ENCODE measurements around the gene BMS1. TPM values are rescaled to one million over a fixed set of nuclear protein-coding genes. Genes with fewer than 3 reads are reported as not detected.

Gene BMS1
- total RNA-seq, 1 experiment from 2014 or later, result 28.1 TPM

- no peak overlapping the region for H3K27ac Mint-ChIP-seq (ENCODE audit: low read depth, unreplicated experiment)
- no TSS peak for BruUV-seq (replicated peaks)
- TF ChIP-seq, protein P1, sequence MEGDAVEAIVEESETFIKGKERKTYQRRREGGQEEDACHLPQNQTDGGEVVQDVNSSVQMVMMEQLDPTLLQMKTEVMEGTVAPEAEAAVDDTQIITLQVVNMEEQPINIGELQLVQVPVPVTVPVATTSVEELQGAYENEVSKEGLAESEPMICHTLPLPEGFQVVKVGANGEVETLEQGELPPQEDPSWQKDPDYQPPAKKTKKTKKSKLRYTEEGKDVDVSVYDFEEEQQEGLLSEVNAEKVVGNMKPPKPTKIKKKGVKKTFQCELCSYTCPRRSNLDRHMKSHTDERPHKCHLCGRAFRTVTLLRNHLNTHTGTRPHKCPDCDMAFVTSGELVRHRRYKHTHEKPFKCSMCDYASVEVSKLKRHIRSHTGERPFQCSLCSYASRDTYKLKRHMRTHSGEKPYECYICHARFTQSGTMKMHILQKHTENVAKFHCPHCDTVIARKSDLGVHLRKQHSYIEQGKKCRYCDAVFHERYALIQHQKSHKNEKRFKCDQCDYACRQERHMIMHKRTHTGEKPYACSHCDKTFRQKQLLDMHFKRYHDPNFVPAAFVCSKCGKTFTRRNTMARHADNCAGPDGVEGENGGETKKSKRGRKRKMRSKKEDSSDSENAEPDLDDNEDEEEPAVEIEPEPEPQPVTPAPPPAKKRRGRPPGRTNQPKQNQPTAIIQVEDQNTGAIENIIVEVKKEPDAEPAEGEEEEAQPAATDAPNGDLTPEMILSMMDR (IDR thresholded peaks at IDR 0.05; ENCODE audit: unreplicated experiment), result no peak
- no peaks in the 10 kb centered on the region for H3K27me3 Mint-ChIP-seq (ENCODE audit: insufficient read depth, unreplicated experiment)
- no peaks in the 10 kb centered on the region for H3K36me3 Mint-ChIP-seq (ENCODE audit: insufficient read depth, unreplicated experiment)
- CTCF ChIA-PET, result interaction anchor here (0.5 kb wide), 1 partner anchor 107 kb away, joined by 3 read pairs; no protein-coding TSS in a partner anchor
- no peaks in the 10 kb centered on the region for H3K4me1 Mint-ChIP-seq (ENCODE audit: insufficient read depth, unreplicated experiment)
- peak overlapping the region; percentile 62 for H3K4me3 Mint-ChIP-seq (ENCODE audit: unreplicated experiment)
- intact Hi-C loops (cut with micrococcal nuclease), result no loop called here
- POLR2A ChIA-PET, result interaction anchor here (0.7 to 1.1 kb wide), 2 partner anchors 8 to 113 kb away, joined by 3 read pairs; no protein-coding TSS in a partner anchor
- no peak for DNase-seq (ENCODE audit: unreplicated experiment)
- peaks cover 5% of the 10 kb centered on the region for H3K9me3 Mint-ChIP-seq (ENCODE audit: unreplicated experiment)
Measured at GRCh38 chr10:42754155-42755027, 28.2 kb upstream of the BMS1 start.

- no peak for DNase-seq (ENCODE audit: unreplicated experiment)
- intact Hi-C loops (cut with micrococcal nuclease), result no loop called here
- TF ChIP-seq, protein P1 (IDR thresholded peaks at IDR 0.05; ENCODE audit: unreplicated experiment), result no peak
- H3K9me3 Mint-ChIP-seq (ENCODE audit: unreplicated experiment), result peaks cover 7% of the 10 kb centered on the region
- H3K27ac Mint-ChIP-seq (ENCODE audit: low read depth, unreplicated experiment), result no peak overlapping the region
- BruUV-seq (replicated peaks), result no TSS peak
- CTCF ChIA-PET, result no interaction called here
- no peaks in the 10 kb centered on the region for H3K27me3 Mint-ChIP-seq (ENCODE audit: insufficient read depth, unreplicated experiment)
- H3K4me1 Mint-ChIP-seq (ENCODE audit: insufficient read depth, unreplicated experiment), result no peaks in the 10 kb centered on the region
- no peaks in the 10 kb centered on the region for H3K36me3 Mint-ChIP-seq (ENCODE audit: insufficient read depth, unreplicated experiment)
- no peak overlapping the region for H3K4me3 Mint-ChIP-seq (ENCODE audit: unreplicated experiment)
- POLR2A ChIA-PET, result no interaction called here
Measured at GRCh38 chr10:42755028-42755451, 27.6 kb upstream of the BMS1 start.

DNA sequence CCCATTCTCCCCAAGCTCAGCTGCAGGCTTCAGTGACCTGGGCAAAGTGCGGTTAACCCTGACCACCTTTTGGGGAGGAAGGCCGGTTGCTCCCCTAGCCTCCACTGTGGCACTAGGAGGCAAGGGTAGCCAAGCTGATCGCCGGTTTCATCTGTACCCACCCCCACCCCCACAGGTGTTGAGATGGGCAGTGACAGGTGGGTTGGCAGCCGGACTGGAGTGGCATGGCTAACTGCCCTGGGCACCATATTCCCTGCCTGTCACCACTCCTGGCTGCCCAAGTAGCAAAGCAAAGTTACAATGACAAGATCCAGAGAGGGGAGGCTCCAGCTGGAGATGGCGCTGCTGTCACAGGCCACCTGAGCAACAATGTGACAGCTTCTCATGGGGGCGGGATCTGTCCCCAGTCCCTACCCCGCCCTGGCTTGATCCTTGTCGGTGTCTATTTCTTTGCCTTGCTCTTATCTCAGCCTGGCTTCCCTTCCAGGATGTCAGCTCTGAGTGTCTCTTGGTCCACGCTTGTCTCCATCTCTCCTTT is 27.0 kb upstream of the BMS1 start:
- Mint-ChIP-seq H3K27me3 (ENCODE audit: insufficient read depth, unreplicated experiment) (no peaks in the 10 kb centered on the region), H3K9me3 (ENCODE audit: unreplicated experiment) (peaks cover 7% of the 10 kb centered on the region), H3K27ac (ENCODE audit: low read depth, unreplicated experiment) (no peak overlapping the region), H3K36me3 (ENCODE audit: insufficient read depth, unreplicated experiment) (no peaks in the 10 kb centered on the region), H3K4me3 (ENCODE audit: unreplicated experiment) (no peak overlapping the region), H3K4me1 (ENCODE audit: insufficient read depth, unreplicated experiment) (no peaks in the 10 kb centered on the region)
- POLR2A ChIA-PET, result no interaction called here
- BruUV-seq (replicated peaks), result no TSS peak
- CTCF ChIA-PET, result no interaction called here
- TF ChIP-seq, protein P1 (IDR thresholded peaks at IDR 0.05; ENCODE audit: unreplicated experiment), result no peak
- no peak for DNase-seq (ENCODE audit: unreplicated experiment)
- intact Hi-C loops (cut with micrococcal nuclease), result no loop called here

- Mint-ChIP-seq H3K4me1 (ENCODE audit: insufficient read depth, unreplicated experiment) (no peaks in the 10 kb centered on the region), H3K27me3 (ENCODE audit: insufficient read depth, unreplicated experiment) (no peaks in the 10 kb centered on the region), H3K36me3 (ENCODE audit: insufficient read depth, unreplicated experiment) (no peaks in the 10 kb centered on the region), H3K4me3 (ENCODE audit: unreplicated experiment) (no peak overlapping the region), H3K27ac (ENCODE audit: low read depth, unreplicated experiment) (no peak overlapping the region), H3K9me3 (ENCODE audit: unreplicated experiment) (peaks cover 19% of the 10 kb centered on the region)
- ChIA-PET POLR2A (interaction anchor here (1.7 kb wide), 1 partner anchor 9 kb away, joined by 7 read pairs; no protein-coding TSS in a partner anchor), CTCF (interaction anchor here (0.6 kb wide), 1 partner anchor 47 kb away, joined by 4 read pairs; no protein-coding TSS in a partner anchor)
- no TSS peak for BruUV-seq (replicated peaks)
- intact Hi-C loops (cut with micrococcal nuclease), result no loop called here
- TF ChIP-seq, protein P1 (IDR thresholded peaks at IDR 0.05; ENCODE audit: unreplicated experiment), result no peak
- no peak for DNase-seq (ENCODE audit: unreplicated experiment)
Measured at GRCh38 chr10:42767906-42768305, 14.7 kb upstream of the BMS1 start.
